Tibial nerve (tissue), 4 donors: ENCODE measurements around the gene CRYBG1. TPM values are rescaled to one million over a fixed set of nuclear protein-coding genes. Genes with fewer than 3 reads are reported as not detected.
A peak's percentile ranks its signal among the peaks of the same experiment; 100 is the strongest.
"Not testable (repeated sequence)": the region's sequence is repeated elsewhere in the genome, so short reads cannot be mapped to it uniquely, and the experiment has no call there.

Experiments
- DNase-seq, 2 donors: peaks; one replicate each; pipeline ENCODE4 v3.0.0-alpha.2; 2019; ENCODE audit warnings: low spot score in 2 of 2
- H3K27ac ChIP-seq, 4 donors: fragments of 200-600 bp; sonication (generic) in 3 of 4; one replicate each; pipeline ENCODE4 v1.5.1; 2017 to 2019; ENCODE audit warnings: mild to moderate bottlenecking in 1 of 4
- H3K27me3 ChIP-seq, 2 donors: fragments of 200-600 bp; sonication (generic) in 1 of 2; one replicate each; pipeline versions ENCODE4 v1.5.1 to v1.6.0; 2017 to 2019
- H3K36me3 ChIP-seq, 3 donors: fragments of 200-600 bp; sonication (generic); one replicate each; pipeline ENCODE4 v1.5.1; 2018 to 2019
- H3K4me1 ChIP-seq, 4 donors: fragments of 200-600 bp; sonication (generic) in 3 of 4; one replicate each; pipeline ENCODE4 v1.5.1; 2017 to 2019
- H3K4me3 ChIP-seq, 4 donors: fragments of 200-600 bp; sonication (generic) in 3 of 4; one replicate each; pipeline ENCODE4 v1.5.1; 2017 to 2019; ENCODE audit warnings: mild to moderate bottlenecking in 1 of 4, moderate library complexity in 1 of 4
- H3K9me3 ChIP-seq, 4 donors: fragments of 200-600 bp; sonication (generic) in 3 of 4; one replicate each; pipeline ENCODE4 v1.5.1; 2017 to 2019
- CTCF ChIP-seq, 5 experiments: fragments of 200-600 bp in 3 of 5; fragments of 450-650 bp in 2 of 5; sonication (generic) in 3 of 5; IDR thresholded peaks; one replicate each; pipeline ENCODE4 v1.5.1; 2016 to 2019; ENCODE audit warnings: antibody characterized with exemption in 5 of 5, mild to moderate bottlenecking in 3 of 5, moderate library complexity in 2 of 5
- EP300 ChIP-seq, 2 donors: sonication (generic); formaldehyde crosslinking; IDR thresholded peaks; one replicate each; pipeline ENCODE4 v1.6.1; 2017; ENCODE audit warnings: antibody characterized with exemption in 2 of 2, mild to moderate bottlenecking in 1 of 2
- POLR2A ChIP-seq, 2 donors: fragments of 450-650 bp; IDR thresholded peaks; one replicate each; pipeline ENCODE4 v1.6.1; 2017; ENCODE audit warnings: antibody characterized with exemption in 2 of 2, mild to moderate bottlenecking in 2 of 2, moderate library complexity in 2 of 2
- WGBS, 2 donors: methylation state at CpG; one replicate each; pipeline ENCODE4 v1.1.5; 2018; 5-methylcytosine and 5-hydroxymethylcytosine counted together
- total RNA-seq, 4 donors: library from RNA; depleted of rRNA; stranded (reverse); fragments of >200 nt; gene quantifications; one replicate each; pipeline ENCODE4 v1.1.0, GENCODE V29; 2016

The CRYBG1 gene
- total RNA-seq, 4 donors from 2014 or later = 5.9 to 15.3 (median 8.1) TPM

DNA sequence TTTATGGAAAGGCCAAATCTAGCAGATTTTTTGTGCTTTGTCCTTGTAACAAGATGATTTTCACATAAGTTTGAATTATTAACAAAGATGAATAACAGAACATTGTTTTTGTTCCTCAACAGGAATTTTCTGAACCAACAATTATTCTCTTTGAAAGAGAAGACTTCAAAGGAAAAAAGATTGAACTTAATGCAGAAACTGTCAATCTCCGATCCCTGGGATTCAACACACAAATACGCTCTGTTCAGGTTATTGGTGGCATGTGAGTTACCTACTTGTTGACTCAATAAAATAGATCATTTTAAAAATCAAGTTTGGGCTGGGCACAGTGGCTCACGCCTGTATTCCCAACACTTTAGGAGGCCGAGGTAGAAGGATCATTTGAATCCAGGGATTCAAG lies 197.8 kb downstream of the CRYBG1 start:
- Histone ChIP-seq H3K36me3 (peaks cover 0 to 31% (median 0%) of the 10 kb centered on the region in 3 donors), H3K27ac (peak overlapping the region in 1 of 4 donors; percentile 46), H3K9me3 (no peaks in the 10 kb centered on the region), H3K4me3 (no peak overlapping the region), H3K4me1 (peaks cover 0 to 15% (median 3%) of the 10 kb centered on the region in 4 donors), H3K27me3 (no peaks in the 10 kb centered on the region)
- TF ChIP-seq EP300 (IDR thresholded peaks at IDR 0.05) (no peak), CTCF (IDR thresholded peaks at IDR 0.05) (no peak), POLR2A (IDR thresholded peaks at IDR 0.05) (no peak)
- 80 to 89% methylated on average over 4 of the region's 4 CpGs for whole genome bisulfite sequencing, 2 donors
- DNase-seq = no peak

DNA sequence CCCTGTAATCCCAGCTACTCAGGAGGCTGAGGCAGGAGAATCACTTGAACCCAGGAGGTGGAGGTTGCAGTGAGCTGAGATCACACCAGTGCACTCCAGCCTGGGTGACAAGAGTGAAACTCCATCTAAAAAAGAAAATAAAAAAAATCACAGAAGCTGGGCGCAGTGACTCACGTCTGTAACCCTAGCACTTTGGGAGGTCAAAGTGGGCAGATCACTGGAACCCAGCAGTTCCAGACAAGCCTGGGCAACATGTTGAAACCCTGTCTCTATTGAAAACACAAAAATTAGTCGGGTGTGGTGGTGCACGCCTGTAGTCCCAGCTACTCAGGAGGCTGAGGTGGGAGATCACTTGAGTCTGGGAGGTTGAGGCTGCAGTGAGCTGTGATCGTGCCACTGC lies 199.1 kb downstream of the CRYBG1 start:
- WGBS, 2 donors = 91 to 92% methylated on average over 5 of the region's 5 CpGs
- not testable (repeated sequence) for H3K9me3 ChIP-seq, H3K4me3 ChIP-seq, H3K27me3 ChIP-seq, DNase-seq, H3K27ac ChIP-seq
- Histone ChIP-seq H3K36me3 (peaks cover 0 to 26% (median 0%) of the 10 kb centered on the region in 3 donors), H3K4me1 (peaks cover 0 to 15% (median 3%) of the 10 kb centered on the region in 4 donors)

DNA sequence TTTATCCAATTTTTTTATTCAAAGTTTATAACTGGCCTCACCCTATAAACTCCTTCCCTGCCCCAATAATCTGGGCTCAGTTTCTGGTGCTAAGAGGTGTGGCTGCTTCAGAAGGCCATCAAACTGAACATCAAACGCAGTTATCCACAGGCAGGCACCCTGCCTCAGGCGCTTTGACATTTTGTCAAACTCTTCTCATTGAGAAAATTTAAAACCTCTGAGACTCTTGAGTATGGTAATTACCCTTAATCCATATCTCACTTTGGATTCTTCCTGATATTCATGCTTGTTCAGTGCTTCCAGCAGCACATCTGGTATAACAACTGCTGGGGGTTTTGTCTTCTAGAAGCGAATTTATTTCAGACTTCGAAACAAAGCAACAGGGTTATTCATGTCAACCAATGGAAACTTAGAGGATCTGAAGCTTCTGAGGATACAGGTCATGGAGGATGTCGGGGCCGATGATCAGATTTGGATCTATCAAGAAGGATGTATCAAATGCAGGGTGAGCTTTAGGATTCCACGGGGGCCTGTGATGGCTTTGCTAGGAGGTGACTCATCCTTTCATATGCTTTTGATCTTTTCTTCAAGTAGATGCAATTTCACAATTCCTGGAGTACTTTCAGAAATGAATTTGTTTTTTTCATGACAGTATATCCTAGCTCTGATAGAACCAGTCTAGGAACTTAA lies 200.6 kb downstream of the CRYBG1 start:
- no peak for DNase-seq
- 80 to 81% methylated on average over 7 of the region's 7 CpGs for WGBS, 2 donors
- Histone ChIP-seq H3K4me3 (no peak overlapping the region), H3K27me3 (no peaks in the 10 kb centered on the region), H3K36me3 (peaks cover 0 to 24% (median 0%) of the 10 kb centered on the region in 3 donors), H3K4me1 (peaks cover 0 to 15% (median 3%) of the 10 kb centered on the region in 4 donors), H3K27ac (no peak overlapping the region), H3K9me3 (no peaks in the 10 kb centered on the region)
- TF ChIP-seq EP300 (IDR thresholded peaks at IDR 0.05) = no peak
- TF ChIP-seq CTCF (IDR thresholded peaks at IDR 0.05) = no peak

GRCh38 chr6:106561686-106562405 lies 201.3 kb downstream of the CRYBG1 start:
- H3K9me3 ChIP-seq = no peaks in the 10 kb centered on the region
- 38 to 40% methylated on average over 6 of the region's 6 CpGs for WGBS, 2 donors
- no peak for DNase-seq
- H3K4me1 ChIP-seq = peaks cover 0 to 15% (median 3%) of the 10 kb centered on the region in 4 donors
- H3K36me3 ChIP-seq = peaks cover 0 to 24% (median 0%) of the 10 kb centered on the region in 3 donors
- H3K4me3 ChIP-seq = no peak overlapping the region
- no peaks in the 10 kb centered on the region for H3K27me3 ChIP-seq
- peak overlapping the region in 1 of 4 donors; percentile 33 for H3K27ac ChIP-seq
- TF ChIP-seq EP300 (IDR thresholded peaks at IDR 0.05) (no peak), POLR2A (IDR thresholded peaks at IDR 0.05) (no peak), CTCF (IDR thresholded peaks at IDR 0.05) (no peak)

DNA sequence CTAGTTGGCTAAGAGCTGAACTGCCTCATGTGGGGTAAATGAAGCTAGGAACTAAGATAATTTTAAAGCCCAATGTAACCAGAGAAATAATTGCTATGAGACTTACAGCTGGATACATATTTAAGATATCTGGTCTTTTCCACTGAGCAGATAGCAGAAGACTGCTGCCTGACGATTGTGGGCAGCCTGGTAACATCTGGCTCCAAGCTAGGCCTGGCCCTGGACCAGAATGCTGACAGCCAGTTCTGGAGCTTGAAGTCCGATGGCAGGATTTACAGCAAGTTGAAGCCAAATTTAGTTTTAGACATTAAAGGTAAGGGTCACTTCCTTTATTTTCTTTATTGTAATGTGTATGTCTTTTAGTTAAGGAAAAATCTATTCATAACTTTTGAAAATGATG lies 203.1 kb downstream of the CRYBG1 start:
- WGBS, 2 donors = 40 to 58% methylated on average over 2 of the region's 2 CpGs
- no peak for DNase-seq

More for the DNA sequence above, 203.1 kb downstream of the CRYBG1 start:
- H3K9me3 ChIP-seq = no peaks in the 10 kb centered on the region
- no peak overlapping the region for H3K27ac ChIP-seq
- H3K27me3 ChIP-seq = no peaks in the 10 kb centered on the region
- H3K36me3 ChIP-seq = peaks cover 0 to 22% (median 0%) of the 10 kb centered on the region in 3 donors
- peaks cover 0 to 8% (median 0%) of the 10 kb centered on the region in 4 donors for H3K4me1 ChIP-seq
- H3K4me3 ChIP-seq = no peak overlapping the region
- TF ChIP-seq EP300 (IDR thresholded peaks at IDR 0.05) (no peak), CTCF (IDR thresholded peaks at IDR 0.05) (no peak), POLR2A (IDR thresholded peaks at IDR 0.05) (no peak)
